Breast epithelium (tissue), 3 donors: Measurements from ENCODE around the gene RNF130.

Experiments
- POLR2A ChIP-seq: fragments of 450-650 bp; IDR thresholded peaks from one replicate; pipeline ENCODE4 v1.6.1; 2016; ENCODE audit warnings: antibody characterized with exemption, mild to moderate bottlenecking, moderate library complexity
- POLR2AphosphoS5 ChIP-seq, 3 donors: sonication (generic); formaldehyde crosslinking; IDR thresholded peaks; one replicate each; pipeline ENCODE4 v1.6.1; 2017; ENCODE audit warnings: antibody characterized with exemption in 3 of 3
- TF ChIP-seq, protein P1 (sequence below), 3 donors: fragments of 450-650 bp; IDR thresholded peaks; one replicate each; pipeline ENCODE4 v1.5.1; 2016 to 2017; ENCODE audit warnings: antibody characterized with exemption in 3 of 3, mild to moderate bottlenecking in 3 of 3, moderate library complexity in 3 of 3

DNA sequence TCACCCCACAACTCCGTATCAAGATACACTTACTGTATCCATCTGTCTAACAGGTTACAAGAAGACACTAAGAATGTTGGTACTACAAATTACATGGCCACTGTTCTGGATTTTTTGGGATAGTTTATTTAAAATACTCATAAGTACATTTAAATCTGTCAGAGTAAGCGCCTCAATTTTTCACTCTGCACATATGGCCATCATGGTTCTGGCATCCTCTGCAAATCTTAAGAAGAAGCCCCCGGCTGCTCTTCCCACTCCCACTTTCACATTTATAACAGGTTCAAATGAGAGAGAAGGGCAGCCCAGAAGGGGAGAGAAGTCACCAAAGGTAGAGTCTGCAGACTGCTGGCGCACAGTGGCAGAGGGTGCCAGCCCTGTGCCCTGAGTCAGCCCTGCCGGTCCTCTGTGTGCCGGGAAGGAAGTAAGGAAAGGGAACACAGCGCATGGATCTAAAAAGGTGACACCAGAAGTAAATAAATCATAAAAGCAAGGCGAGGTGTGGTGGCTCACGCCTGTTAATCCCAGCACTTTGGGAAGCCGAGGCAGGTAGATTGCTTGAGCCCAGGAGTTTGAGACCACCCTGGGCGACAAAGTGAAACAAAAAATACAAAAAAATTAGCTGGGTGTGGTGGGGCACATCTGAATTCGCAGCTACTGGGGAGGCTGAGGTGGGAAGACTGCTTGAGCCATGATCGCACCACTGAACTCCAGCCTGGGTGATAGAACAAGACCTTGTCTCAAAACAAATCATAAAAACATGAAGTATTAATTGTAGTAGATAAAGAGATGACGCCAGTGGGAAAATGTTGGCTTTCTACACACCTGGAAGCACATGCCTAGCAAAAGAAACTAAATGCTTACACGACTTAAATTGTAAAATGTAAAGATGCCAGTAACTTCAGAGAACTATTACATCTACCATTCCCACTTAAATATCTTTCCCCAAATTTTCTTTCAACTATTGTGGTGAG lies 30.0 kb downstream of the RNF130 start:
- no peak for TF ChIP-seq POLR2A
- TF ChIP-seq POLR2AphosphoS5 (IDR thresholded peaks at IDR 0.05), result no peak
- TF ChIP-seq, protein P1, sequence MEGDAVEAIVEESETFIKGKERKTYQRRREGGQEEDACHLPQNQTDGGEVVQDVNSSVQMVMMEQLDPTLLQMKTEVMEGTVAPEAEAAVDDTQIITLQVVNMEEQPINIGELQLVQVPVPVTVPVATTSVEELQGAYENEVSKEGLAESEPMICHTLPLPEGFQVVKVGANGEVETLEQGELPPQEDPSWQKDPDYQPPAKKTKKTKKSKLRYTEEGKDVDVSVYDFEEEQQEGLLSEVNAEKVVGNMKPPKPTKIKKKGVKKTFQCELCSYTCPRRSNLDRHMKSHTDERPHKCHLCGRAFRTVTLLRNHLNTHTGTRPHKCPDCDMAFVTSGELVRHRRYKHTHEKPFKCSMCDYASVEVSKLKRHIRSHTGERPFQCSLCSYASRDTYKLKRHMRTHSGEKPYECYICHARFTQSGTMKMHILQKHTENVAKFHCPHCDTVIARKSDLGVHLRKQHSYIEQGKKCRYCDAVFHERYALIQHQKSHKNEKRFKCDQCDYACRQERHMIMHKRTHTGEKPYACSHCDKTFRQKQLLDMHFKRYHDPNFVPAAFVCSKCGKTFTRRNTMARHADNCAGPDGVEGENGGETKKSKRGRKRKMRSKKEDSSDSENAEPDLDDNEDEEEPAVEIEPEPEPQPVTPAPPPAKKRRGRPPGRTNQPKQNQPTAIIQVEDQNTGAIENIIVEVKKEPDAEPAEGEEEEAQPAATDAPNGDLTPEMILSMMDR (IDR thresholded peaks at IDR 0.05), result no peak
